HG03066 (cell line): Measurements from ENCODE around the gene TIFAB.

Source experiments
- ATAC-seq: cut with Tn5 transposase; IDR thresholded peaks from one replicate; pipeline ENCODE4 v1.9.1; 2021; ENCODE audit warnings: low read depth; ENCODE audit not compliant: unreplicated experiment

TIFAB gene

GRCh38 chr5:135429301-135430134 is 22.6 kb downstream of the TIFAB start:
- ATAC-seq: no peak

GRCh38 chr5:135428586-135428985 is 23.6 kb downstream of the TIFAB start:
- ATAC-seq: no peak

- no peak for ATAC-seq
Observed at GRCh38 chr5:135426102-135427082, 25.8 kb downstream of the TIFAB start.

- no peak for ATAC-seq
Observed at GRCh38 chr5:135425641-135426040, 26.5 kb downstream of the TIFAB start.

- ATAC-seq: no peak
Observed at GRCh38 chr5:135423846-135424168, 28.3 kb downstream of the TIFAB start.

- no peak for ATAC-seq
Observed at GRCh38 chr5:135423146-135423845, 28.9 kb downstream of the TIFAB start.

GRCh38 chr5:135422419-135422818 is 29.7 kb downstream of the TIFAB start:
- no peak for ATAC-seq

- ATAC-seq: no peak
Observed at GRCh38 chr5:135417083-135417482, 35.1 kb downstream of the TIFAB start.

- ATAC-seq: no peak
Observed at GRCh38 chr5:135405082-135405481, 47.1 kb downstream of the TIFAB start.

GRCh38 chr5:135402031-135402430 is 50.1 kb downstream of the TIFAB start:
- no peak for ATAC-seq

GRCh38 chr5:135400866-135401265 is 51.3 kb downstream of the TIFAB start:
- no peak for ATAC-seq

- no peak for ATAC-seq
Observed at GRCh38 chr5:135399794-135400542, 52.2 kb downstream of the TIFAB start.

GRCh38 chr5:135398855-135399793 is 53.0 kb downstream of the TIFAB start, which contains the start of gene MACROH2A1:
Gene MACROH2A1, minus strand, starts transcription at chr5:135399231. Its CDS starts 10,138 bp downstream, at chr5:135389093.
- peak; percentile 87 for ATAC-seq

GRCh38 chr5:135398160-135398854 is 53.8 kb downstream of the TIFAB start:
- peak; percentile 28 for ATAC-seq
